Caki2 (cell line): ENCODE measurements around the gene DZANK1. TPM values are rescaled to one million over a fixed set of nuclear protein-coding genes. Genes with fewer than 3 reads are reported as not detected.
"Not testable (repeated sequence)": the region's sequence is repeated elsewhere in the genome, so short reads cannot be mapped to it uniquely, and the experiment has no call there.

Experiments
- DNase-seq: peaks from one replicate; pipeline ENCODE4 v3.0.0-alpha.2; 2015; ENCODE audit warnings: low read depth
- in situ Hi-C: cut with HindIII; loops from 2 replicates; pipeline ENCODE4 v1.10.0; 2016; ENCODE audit warnings: low sequenced_read_pairs, low pct_unique_long_range_greater_than_20kb, mixed read lengths
- total RNA-seq: library from RNA; depleted of rRNA; stranded (reverse); fragments of >200 nt; shearing (Covaris generic); gene quantifications from 2 replicates; pipeline ENCODE4 v1.2.3, GENCODE V29; 2014; ENCODE audit warnings: low replicate concordance; rRNA removed

The DZANK1 gene
- 2.7 and 5.0 TPM in 2 replicates for total RNA-seq

DNA sequence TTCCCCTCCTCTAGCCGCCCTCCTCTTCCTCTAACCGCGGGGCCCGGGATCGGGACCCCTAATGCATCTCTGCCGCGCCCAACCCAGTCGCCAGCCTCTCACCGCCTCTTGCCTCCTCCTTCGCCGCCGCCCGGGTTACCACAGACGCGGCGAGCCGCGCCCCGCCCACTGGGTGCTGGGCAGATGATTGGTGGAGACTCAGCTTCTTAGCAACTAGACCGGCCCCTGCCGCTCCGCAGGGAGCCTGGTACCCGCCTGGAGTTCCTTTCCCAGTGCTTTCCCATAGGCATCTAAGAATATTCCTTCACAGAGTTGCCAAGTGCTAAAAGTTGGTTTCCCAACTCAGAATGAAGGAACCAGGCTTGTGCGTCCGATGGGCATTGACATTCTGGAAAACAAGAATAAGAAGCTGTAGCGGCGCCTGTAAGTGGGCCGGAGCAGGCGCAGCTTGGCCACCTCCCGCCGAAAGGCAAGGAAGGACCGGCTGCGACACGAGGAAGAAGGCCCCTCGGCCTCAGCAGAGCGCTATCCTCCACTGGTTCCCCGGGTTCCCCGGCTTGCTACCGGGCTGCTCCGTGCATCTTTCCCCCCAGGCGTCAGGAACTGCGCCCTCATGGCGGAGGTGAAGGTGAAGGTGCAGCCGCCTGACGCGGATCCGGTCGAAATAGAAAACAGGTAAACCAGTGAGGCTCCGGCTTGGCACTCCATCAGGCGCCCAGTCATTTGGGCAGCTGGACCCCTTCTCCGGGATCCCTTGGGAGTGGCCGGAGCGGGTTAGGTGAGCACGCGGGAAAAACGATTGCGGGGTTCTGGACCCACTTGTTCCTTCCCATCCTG, at the start of gene DZANK1, which contains the start of gene POLR3F:
Gene DZANK1 (minus strand): TSS at position 137 of the 837 bp plus-strand sequence. CDS start 1,672 bp downstream, outside the sequence.
Gene POLR3F (plus strand): TSS at position 497 of the 837 bp plus-strand sequence. CDS start 117 bp downstream, at position 614.
- DNase-seq, result peak; percentile 98
- in situ Hi-C loops, result no loop called here

DNA sequence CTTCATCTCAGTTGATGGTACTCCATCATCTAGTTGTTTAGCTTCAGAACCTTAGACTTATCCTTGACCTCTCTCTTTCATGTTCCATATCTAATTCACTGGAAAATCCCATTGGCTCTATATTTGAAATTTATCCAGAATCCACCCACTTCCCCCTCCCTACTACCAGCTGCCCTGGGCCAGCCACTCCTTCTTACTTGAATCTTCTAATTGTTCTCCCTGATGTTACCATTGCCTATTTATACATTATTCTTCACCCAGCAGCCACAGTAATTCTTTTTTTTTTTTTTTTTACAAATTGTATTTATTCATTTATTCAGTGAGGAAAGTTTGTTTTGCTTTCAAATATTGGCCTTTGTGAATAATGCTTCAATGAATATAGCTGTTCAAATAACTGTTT, 49.1 kb upstream of the DZANK1 start:
- DNase-seq, result no peak
- in situ Hi-C loops, result no loop called here

DNA sequence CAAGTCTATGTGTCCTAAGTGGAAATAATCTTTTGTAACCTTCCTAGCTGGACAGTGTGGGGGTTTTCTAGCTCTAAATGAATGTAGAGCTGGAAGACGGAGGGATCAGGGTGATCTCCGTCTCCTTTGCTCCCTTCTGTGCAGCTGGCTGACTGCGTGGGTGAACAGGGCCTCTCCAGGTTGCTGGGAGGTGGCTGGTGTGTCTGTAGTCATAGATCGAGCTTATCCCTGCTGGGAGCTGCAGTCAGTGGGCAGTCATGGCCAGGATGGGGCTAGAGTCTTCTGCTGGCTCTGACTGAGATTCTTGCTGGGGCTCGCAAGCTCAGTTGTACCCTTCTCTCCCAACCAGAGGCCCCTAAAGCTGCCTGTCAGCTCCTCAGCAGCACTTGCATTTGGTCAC, 47.3 kb upstream of the DZANK1 start:
- DNase-seq, result no peak
- in situ Hi-C loops, result no loop called here

DNA sequence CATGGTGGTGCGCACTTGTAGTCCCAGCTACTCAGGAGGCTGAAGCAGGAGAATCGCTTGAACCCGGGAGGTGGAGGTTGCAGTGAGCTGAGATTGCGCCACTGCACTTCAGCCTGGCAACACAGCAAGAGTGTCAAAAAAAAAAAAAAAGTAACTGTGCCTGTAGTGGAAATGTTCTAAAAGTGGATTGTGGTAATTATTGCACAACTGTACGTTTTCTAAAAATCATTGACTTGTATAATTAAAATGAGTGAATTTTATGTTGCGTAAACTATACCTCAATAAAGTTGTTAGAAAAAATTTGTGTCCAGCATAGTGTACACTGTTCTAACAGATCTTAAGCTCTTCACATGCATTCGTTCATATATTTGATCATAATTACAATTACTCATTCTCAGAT, 46.4 kb upstream of the DZANK1 start:
- in situ Hi-C loops, result no loop called here

DNA sequence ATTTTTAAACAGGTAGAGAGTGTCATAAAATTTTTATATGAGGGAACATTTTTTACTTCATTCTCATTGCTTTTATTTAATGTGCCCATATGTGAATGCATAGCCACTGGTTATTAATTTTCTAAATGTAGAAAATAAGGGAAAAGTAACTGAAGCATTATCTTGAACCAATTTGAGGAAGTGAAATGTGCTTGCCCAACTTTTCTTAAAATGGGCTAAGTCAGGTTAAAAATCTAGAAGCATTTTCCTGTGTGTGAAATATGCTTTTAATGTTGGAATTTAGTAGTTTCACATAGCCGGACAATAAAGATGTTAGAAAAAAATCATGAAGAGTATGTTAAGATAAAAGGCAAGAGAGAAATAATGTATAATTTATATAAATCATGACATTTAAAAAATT, 44.7 kb upstream of the DZANK1 start:
- in situ Hi-C loops, result no loop called here

More for the DNA sequence above, 46.4 kb upstream of the DZANK1 start:
- DNase-seq, result no peak

DNA sequence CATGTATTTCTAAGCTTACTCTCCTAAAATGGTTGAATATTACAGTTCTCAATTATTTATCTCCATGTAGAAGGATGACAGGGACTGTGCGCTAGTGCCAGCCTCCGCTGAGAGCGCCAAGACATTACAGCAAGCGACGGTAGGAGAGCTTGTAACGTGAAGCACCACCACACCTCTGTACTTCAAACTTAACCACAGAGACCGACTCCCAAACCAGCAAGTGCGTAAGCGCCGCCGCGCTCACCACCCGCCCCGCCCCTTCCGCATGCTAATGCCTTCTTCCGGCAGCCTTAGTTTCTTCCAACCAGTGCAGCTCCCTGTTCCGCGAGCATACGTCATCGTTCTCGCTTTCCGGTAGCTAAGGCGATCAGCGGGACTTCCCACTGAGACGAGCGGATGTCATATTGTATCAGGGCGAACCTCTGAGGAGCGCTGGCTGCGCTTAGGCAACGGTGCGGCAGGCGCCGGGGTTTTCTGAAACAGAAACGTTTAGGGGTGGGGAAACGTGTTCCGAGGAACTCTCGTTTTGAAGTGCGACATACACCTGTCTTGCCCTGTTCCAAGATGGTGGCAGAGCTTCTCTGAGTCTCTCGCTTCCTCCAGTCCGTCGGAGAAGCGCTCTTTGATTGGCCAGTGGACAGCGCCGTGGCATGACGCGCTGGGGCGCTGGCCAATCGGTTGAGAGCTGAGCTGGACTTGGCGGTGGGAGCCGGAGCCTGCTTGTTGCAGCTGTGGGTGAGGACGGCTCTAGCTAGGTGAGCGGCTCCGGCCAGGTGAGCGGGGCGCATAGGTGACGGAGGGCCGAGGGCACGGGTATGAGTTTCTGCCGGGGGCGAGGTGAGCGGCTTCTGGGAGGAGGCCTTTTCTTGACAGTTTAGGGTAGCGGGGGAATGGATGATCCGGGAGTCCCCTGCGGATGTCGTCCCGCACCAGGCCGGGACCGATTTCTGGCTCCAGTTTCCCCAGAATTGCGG, 40.7 kb upstream of the DZANK1 start, which contains the start of gene SEC23B:
Gene SEC23B (plus strand): TSS at position 723 of the 974 bp plus-strand sequence. CDS start 2,896 bp downstream, outside the sequence.
- peak; percentile 99 for DNase-seq
- in situ Hi-C loops, result loop anchor here (5.0 kb wide), 1 partner anchor 80 kb away; the partner anchor contains the start of gene DTD1

More for the DNA sequence above, 44.7 kb upstream of the DZANK1 start:
- DNase-seq, result no peak

DNA sequence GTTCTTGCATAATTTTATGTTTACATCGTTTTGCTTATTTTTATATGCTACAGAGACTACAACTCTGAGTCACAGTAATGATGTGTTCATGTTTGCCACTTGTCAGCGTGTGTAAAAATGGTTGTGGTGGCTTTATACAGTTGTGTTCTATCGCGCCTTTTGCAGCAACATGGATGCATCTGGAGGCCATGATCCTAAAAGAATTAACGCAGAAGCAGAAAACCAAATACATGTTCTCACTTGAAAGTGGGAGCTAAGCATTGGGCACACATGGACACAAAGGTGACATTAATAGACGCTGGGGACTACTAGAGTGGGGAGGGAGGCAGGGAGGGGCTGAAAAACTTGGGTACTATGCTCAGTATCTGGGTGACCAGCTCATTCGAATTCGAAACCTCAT, 39.9 kb upstream of the DZANK1 start:
- no peak for DNase-seq
- in situ Hi-C loops, result loop anchor here (5.0 kb wide), 1 partner anchor 81 kb away; the partner anchor contains the start of gene DTD1

DNA sequence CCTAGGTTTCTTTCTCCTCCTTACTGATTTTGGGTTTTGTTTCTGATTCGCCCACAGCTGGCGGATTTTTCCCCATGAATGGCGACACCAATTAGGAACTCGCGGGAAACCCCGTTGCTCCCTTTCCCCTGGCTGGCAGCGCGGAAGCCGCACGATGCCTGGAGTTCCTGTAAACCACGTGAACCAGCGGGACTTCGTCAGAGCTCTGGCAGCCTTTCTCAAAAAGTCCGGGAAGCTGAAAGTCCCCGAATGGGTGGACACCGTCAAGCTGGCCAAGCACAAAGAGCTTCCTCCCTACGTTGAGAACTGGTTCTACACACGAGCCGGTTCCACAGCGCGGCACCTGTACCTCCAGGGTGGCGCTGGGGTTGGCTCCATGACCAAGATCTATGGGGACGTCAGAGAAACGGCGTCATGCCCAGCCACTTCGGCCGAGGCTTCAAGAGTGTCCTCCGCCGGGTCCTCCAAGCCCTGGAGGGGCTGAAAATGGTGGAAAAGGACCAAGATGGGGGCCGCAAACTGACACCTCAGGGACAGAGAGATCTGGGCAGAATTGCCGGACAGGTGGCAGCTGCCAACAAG, 37.7 kb upstream of the DZANK1 start:
- no peak for DNase-seq

DNA sequence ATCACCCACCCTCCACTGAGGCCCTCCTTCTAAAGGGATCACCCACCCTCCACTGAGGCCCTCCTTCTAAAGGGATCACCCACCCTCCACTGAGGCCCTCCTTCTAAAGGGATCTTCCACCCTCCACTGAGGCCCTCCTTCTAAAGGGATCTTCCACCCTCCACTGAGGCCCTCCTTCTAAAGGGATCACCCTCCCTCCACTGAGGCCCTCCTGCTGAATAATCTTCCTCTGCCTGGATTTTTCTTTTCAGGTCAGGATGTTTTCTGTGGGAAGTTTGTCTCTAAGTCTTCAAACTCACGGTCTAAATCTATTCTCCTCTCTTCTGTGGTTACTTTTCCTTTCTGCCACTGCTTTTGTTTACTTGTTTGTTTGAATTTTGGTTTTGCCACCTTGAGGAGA, 34.8 kb upstream of the DZANK1 start:
- in situ Hi-C loops, DNase-seq: not testable (repeated sequence)

More for the DNA sequence above, 37.7 kb upstream of the DZANK1 start:
- in situ Hi-C loops, result loop anchor here (5.0 kb wide), 1 partner anchor 83 kb away; the partner anchor contains the start of gene DTD1

DNA sequence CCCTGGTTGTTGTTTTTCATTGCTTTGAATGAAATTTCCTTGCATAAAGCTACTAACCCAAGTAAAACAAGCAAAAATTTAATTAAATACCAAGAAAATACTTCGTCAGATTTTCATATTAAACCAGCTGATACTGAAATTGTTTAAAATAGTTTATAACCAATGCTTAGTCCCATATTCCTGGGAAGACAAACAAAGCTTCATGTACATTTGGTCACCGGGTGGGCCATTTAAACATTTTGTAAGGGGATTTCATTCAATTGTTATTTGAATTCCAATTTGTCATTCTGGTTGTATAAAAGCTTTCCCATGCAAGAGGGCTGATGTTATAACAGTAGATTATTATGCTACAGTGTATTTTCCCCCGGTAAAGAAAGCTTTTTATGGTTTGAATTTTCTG, 30.8 kb upstream of the DZANK1 start:
- DNase-seq, result no peak
- in situ Hi-C loops, result no loop called here

DNA sequence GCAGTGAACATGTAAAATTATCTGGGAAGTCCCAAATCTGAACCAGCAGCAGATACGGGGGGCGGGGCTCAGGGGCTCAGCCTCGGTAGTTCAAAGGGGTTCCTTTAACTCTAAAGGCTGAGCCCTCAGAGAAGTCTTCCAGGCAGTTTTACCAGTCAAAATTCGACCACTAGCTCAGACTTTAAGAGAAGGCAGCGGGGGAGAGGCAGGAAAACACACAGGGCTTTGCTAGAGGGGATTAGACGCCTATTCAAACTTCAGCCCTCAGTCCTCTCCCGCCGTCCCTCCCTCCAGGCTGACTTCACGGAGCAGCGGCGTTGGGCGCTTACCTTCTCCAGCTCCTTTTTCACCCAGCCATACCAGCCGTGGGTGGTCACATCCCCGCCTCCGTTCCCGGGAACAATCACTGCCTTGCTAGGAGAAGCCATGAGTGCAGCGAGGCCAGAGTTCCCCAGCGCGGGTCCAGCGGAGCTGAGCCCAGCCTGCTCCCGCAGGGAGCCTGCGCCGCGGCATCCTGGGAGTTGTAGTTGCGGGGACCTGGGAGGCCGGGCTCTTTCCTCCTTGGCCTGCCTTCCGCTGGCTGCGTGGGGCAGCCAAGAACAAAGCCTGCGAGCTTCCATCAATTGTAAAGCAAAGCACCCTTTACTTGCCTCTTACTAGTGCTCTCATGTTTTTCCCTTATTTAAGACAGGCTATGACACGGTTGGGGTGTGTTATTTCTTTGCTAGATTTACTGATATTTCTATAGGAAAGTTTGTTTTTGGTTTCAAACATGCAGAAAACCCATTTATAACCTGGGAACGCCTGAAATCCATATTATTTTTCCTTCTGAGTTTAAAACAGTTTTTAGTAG, 30.1 kb upstream of the DZANK1 start, which contains the start of gene RBBP9:
Gene RBBP9 (minus strand): TSS at position 486 of the 853 bp plus-strand sequence. CDS start 58 bp downstream, at position 428.
- peak; percentile 77 for DNase-seq
- in situ Hi-C loops, result no loop called here

DNA sequence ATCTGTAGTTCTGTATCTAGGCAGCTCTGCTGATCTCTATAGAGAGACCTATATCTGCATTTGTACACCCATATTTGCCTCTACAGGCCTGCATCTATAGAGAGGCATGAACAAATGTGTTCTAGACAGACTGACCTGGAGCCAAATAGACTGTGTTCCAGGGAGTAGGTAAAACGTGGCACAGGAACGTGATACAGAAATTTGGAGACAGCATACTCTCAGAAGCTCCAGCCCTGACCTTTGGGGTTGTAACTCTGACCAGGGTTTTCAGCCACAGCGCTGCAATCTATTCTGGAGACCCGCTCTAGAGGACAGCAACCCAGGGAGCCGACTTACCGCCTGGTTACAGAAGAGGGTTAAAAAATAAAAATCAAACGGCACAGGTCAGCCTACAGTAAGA, 29.2 kb upstream of the DZANK1 start:
- in situ Hi-C loops, result no loop called here
- DNase-seq, result no peak

DNA sequence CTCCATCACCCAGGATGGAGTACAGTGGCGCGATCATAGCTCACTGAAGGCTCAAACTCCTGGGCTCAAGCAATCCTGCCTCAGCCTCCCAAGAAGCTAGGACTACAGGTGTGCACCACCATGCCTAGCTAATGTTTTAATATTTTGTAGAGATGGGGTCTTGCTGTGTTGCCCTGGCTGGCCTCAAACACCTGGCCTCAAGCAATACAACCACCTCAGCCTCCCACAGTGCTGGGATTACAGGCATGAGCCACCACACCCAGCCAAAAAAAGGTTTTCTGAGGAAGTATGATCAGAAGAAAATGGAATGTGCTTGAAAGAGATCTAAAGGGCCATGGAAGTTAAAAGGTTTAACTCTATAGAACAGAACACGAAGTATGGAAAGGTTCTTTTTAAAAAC, 21.5 kb upstream of the DZANK1 start:
- in situ Hi-C loops, result no loop called here
- DNase-seq, result no peak

DNA sequence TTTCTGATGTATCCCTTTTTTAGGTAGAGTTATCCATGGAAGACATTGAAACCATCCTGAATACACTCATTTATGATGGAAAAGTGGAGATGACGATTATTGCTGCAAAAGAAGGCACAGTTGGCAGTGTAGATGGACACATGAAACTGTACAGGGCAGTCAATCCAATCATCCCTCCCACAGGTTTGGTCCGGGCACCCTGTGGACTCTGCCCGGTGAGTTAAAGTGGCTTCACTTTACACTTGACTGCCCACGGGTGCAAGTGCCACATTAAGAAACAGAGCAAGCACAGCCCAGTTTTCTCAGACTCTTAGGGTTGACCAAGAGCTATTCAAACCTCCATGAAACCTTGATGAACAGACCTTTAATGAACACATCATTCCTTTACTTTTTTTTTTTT, 14.8 kb upstream of the DZANK1 start:
- in situ Hi-C loops, result no loop called here
- DNase-seq, result no peak

DNA sequence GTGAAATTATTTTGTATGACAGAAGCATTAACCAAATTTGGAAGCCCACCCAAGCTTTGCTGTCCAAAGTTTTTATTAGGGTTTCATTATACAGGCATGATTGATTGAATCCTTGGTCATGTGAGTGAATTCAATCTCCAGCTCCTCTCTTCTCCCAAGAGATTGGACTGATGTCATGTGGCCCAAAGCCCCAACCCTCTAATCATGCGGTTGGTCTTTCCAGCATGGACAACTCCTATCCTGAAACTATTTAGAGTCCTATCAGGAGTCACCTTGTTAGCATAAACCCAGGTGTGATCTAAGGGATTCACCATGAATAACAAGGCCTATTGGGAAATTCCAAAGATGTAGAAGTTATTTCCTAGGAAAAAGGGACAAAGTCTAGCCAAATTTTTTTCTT, 11.0 kb upstream of the DZANK1 start:
- in situ Hi-C loops, result no loop called here
- no peak for DNase-seq

DNA sequence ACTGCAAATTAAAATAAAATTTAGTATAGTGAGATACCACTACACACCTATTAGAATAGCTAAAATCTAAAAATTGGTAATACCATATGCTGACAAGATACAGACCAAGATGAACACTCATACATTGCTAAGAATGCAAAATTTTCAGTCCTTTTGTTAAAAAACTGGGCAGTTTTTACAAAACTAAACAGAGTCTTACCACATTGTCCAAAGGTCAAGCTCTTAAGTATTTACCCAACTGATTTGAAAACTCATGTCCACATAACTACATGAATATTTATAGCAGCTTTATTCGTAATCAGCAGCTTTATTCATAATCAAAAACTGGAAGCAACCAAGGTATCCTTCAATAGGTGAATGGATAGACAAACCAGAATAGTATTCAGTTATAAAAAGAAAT, 10.4 kb upstream of the DZANK1 start:
- no peak for DNase-seq
- in situ Hi-C loops, result no loop called here

DNA sequence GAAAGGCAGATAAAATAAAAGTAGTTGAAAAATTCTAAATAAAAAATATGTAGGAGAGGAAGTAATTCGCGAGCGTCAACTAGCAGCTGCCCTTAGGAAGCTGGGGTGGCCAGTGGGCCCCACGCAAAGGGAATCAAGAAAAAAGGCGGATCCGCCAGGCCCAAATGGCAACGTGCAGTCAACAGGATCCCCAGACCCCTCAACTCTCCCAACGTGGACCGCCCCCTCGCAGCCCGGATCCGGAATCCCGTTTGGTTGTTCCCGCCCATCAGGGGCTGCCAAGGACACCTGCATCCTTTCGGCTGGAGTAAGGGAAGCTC, 296 bp downstream of the DZANK1 start:
- in situ Hi-C loops, result no loop called here
- no peak for DNase-seq
